Urinary bladder (tissue), 4 donors: Measurements from ENCODE around the gene AP3B1. TPM values are rescaled to one million over a fixed set of nuclear protein-coding genes. Genes with fewer than 3 reads are reported as not detected.

Source experiments
- DNase-seq: peaks from one replicate; pipeline ENCODE4 v3.0.0-alpha.2; 2015; ENCODE audit errors: extremely low spot score
- H3K27ac ChIP-seq: one replicate; pipeline ENCODE4 v1.5.1; 2013; ENCODE audit warnings: low read depth, mild to moderate bottlenecking, moderate library complexity
- H3K36me3 ChIP-seq: one replicate; pipeline ENCODE4 v1.6.1; 2013; ENCODE audit warnings: mild to moderate bottlenecking, moderate library complexity; ENCODE audit not compliant: insufficient read depth
- H3K4me1 ChIP-seq: one replicate; pipeline ENCODE4 v1.6.1; 2013; ENCODE audit warnings: mild to moderate bottlenecking, moderate library complexity; ENCODE audit not compliant: insufficient read depth
- H3K4me3 ChIP-seq: one replicate; pipeline ENCODE4 v1.5.1; 2013; ENCODE audit warnings: low read depth, low read length
- WGBS: extraction: QIAGEN DNeasy Blood & Tissue Kit; methylation state at CpG from one replicate; pipeline ENCODE4 v1.1.7; 2013; 5-methylcytosine and 5-hydroxymethylcytosine counted together
- polyA plus RNA-seq: library from polyadenylated mRNA; stranded (reverse); fragments of 200-250 nt; gene quantifications from one replicate; pipeline ENCODE4 v1.2.3, GENCODE V29; 2013
- total RNA-seq: library from RNA; depleted of rRNA; stranded (reverse); fragments of >200 nt; gene quantifications from one replicate; pipeline ENCODE4 v1.2.3, GENCODE V29; 2014
- donor health status: healthy with polysubstance abuse.
- donor health status: healthy.

AP3B1 gene, protein sequence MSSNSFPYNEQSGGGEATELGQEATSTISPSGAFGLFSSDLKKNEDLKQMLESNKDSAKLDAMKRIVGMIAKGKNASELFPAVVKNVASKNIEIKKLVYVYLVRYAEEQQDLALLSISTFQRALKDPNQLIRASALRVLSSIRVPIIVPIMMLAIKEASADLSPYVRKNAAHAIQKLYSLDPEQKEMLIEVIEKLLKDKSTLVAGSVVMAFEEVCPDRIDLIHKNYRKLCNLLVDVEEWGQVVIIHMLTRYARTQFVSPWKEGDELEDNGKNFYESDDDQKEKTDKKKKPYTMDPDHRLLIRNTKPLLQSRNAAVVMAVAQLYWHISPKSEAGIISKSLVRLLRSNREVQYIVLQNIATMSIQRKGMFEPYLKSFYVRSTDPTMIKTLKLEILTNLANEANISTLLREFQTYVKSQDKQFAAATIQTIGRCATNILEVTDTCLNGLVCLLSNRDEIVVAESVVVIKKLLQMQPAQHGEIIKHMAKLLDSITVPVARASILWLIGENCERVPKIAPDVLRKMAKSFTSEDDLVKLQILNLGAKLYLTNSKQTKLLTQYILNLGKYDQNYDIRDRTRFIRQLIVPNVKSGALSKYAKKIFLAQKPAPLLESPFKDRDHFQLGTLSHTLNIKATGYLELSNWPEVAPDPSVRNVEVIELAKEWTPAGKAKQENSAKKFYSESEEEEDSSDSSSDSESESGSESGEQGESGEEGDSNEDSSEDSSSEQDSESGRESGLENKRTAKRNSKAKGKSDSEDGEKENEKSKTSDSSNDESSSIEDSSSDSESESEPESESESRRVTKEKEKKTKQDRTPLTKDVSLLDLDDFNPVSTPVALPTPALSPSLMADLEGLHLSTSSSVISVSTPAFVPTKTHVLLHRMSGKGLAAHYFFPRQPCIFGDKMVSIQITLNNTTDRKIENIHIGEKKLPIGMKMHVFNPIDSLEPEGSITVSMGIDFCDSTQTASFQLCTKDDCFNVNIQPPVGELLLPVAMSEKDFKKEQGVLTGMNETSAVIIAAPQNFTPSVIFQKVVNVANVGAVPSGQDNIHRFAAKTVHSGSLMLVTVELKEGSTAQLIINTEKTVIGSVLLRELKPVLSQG
- total RNA-seq (96.4 TPM), polyA plus RNA-seq (23.0 TPM)

DNA sequence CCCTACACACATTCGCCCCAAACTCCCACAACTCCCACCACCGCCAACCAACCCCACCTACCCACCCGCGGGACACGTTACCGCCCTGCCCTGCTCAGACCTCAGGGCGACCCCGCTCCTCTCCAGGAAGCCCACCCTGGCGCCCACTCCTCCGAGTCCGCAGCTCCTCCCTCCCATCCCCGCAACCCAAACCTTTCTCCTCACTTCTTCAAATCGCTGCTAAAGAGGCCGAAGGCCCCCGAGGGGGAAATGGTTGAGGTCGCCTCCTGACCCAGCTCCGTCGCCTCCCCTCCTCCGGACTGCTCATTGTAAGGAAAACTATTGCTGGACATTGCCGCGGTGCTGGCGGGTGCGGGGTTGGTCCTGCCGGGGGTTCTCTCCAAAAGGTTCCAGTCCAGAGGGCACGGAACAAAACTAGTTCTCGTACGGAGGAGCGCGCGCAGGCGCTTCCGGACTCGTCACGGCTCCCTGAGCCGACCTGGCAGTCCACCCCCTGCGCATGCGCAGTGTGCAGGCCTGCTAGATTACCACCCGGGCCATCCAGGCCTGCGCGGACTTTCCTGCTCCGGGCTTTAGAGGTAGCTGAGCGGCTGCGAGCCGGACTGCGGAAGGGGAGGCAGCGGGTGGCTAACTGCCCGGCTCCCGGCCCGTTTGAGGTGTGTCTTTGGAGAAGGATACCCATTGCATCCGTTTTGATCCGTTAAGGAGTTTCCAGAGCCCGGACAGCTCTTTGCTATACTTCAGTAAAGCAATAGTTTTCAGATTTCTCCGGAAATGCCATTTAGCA lies at the start of gene AP3B1:
Gene AP3B1 (minus strand): TSS at position 451 of the 787 bp plus-strand sequence. CDS start 119 bp downstream, at position 332.
- Histone ChIP-seq H3K4me3 (peak within 1 kb of the TSS; percentile 76), H3K27ac (peak within 1 kb of the TSS; percentile 87), H3K36me3 (no peaks in the 10 kb centered on the region), H3K4me1 (no peaks in the 10 kb centered on the region)
- under 1% methylated on average over 53 of the region's 53 CpGs for WGBS
- DNase-seq, result peak; percentile 96

DNA sequence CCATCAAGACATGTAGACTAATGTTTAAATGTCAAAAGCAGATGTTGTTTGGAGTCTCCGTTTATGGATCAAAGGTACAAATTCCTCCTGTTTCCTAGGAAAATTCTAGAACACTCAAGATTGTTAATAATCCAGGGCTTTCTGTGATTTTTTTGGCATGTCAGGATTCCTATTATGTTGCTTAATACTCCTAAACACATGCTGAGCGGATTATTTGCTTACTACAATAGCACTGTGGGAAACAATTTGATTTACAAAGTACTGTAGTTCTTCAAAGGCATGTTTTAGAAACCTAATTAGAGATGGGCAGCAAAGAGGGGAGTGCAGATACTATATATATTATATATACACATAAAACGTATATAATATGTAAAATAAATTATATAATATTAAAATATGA lies 46.9 kb upstream of the AP3B1 start:
- no peak for DNase-seq
- no peaks in the 10 kb centered on the region for H3K4me1 ChIP-seq
- WGBS, result 54% methylated on average over 3 of the region's 3 CpGs
- no peak overlapping the region for H3K4me3 ChIP-seq
- no peaks in the 10 kb centered on the region for H3K36me3 ChIP-seq
- no peak overlapping the region for H3K27ac ChIP-seq

DNA sequence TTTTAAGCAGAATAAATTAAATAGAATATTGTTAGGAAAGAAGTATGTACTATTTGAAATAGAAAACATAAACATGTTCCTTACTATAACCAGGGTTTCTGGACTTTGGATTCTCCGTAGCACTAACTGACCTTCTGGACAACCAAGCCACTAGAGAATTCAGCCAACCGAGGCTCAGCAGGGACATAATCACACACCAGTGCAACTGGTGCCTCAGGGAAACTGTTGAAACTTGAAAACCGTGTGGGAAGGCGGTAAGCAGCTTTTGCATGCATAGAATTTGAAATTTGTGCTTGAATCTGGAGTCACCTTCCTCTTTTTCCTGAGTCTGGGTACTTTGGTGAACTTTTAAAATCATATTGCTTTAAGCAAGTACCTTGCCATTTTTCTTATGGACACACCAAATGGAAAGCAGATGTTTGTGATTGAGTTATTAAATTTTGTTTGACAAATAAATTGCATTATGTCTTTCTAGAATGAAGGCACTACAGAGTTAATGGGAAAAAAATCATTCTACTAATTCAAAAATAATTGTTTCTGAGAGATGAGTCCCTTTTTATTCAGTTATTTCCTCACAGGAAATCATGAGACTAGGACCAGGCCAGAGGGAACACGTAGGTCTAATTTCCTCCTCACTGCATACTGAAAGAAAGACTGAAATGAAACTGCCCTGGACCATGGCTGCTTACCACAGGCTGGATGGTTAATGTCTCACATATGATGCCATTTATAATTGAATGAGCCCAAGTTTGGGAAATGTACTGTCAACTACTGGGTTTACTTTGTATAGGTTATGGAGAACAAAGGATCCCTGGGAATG lies 45.3 kb upstream of the AP3B1 start:
- 82% methylated on average over 5 of the region's 5 CpGs for WGBS
- Histone ChIP-seq H3K4me3 (no peak overlapping the region), H3K36me3 (no peaks in the 10 kb centered on the region), H3K4me1 (no peaks in the 10 kb centered on the region), H3K27ac (no peak overlapping the region)
- no peak for DNase-seq

DNA sequence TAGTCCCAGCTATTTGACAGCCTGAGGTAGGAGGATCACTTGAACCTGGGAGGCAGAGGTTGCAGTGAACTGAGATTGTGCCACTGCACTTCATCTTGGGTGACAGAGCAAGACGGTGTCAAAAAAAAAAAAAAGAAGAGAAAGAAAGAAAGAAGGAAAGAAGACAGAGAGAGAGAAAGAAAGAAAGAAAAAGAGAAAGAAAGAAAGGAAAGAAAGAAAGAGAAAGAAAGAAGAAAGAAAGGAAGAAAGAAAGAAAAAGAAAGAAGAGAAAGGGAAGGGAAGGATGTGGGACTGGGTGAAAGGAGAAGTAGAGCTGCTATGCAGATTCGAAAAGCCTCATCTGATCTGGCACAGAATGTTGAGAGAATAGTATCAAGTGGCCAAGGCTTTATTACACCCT lies 42.2 kb upstream of the AP3B1 start:
- H3K36me3 ChIP-seq, result no peaks in the 10 kb centered on the region
- no peak overlapping the region for H3K27ac ChIP-seq
- 97% methylated on average over 2 of the region's 2 CpGs for WGBS
- no peak overlapping the region for H3K4me3 ChIP-seq
- no peak for DNase-seq
- no peaks in the 10 kb centered on the region for H3K4me1 ChIP-seq

DNA sequence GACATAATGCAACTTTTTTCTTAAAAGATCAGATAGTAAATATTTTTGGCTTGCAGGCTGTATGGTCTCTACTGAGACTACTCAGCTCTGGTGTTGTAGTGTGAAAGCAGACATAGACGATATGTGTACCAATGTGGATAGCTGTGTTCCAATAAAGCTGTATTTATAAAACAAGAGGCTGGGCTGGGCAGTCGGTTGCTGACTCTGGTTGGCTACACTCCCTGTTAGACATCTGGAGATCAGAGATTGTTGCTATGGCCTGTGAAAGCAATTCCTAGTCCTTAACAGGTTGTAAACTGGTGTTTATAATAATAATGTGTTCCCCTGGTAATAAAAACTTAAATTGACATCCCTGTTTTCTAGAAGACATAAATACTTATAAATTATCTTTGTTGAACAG lies 41.5 kb upstream of the AP3B1 start:
- WGBS, result 35% methylated on average over 2 of the region's 2 CpGs
- Histone ChIP-seq H3K36me3 (no peaks in the 10 kb centered on the region), H3K4me3 (no peak overlapping the region), H3K4me1 (no peaks in the 10 kb centered on the region), H3K27ac (no peak overlapping the region)
- DNase-seq, result no peak

DNA sequence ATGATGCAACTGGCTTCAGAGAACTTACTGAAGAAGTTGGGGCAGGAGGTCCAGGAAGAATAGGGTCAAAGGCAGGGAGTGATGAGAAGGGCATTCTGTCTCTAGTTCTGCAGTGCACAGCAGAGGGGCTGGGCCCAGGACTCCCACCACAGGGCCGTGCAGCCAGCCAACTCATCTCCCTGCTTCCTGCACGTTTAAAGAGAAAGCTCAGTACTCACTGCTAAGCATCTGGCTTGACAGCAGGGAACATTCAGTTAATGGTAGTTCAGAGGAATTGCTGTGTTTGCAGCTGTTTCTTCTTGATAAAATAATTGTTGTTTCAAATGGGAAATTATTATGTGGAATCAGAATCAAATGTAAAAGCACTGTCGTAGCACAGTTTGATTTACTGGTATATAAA lies 40.3 kb upstream of the AP3B1 start:
- Histone ChIP-seq H3K4me3 (no peak overlapping the region), H3K4me1 (no peaks in the 10 kb centered on the region), H3K36me3 (no peaks in the 10 kb centered on the region), H3K27ac (no peak overlapping the region)
- 44% methylated on average over 3 of the region's 3 CpGs for WGBS
- no peak for DNase-seq

DNA sequence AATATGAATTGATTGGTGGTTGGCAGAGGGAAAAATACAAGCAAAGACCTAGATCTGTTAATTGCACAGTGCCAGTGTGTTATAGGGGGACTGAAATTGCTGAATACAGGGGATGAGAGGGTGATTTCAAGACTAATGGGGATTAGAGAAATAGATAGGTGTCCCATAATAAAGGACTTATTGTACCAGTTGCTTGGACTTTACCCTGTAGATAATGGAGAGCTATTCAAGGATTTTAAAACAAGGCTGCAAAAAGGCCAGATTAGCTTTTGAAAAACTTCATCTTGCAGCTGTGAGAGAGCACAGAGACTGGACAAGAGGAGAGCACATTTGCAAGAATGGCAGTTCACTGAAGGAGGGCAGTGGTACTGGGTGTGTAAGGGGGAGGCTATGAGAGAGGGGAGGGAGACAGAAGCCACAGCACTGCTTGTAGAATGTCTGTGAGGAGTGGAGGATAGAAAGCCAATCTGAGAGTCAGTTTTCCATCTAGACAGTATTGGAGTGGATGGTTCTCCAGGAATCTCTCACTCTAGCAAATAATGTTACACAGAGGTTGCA lies 37.1 kb upstream of the AP3B1 start:
- Histone ChIP-seq H3K4me3 (no peak overlapping the region), H3K27ac (no peak overlapping the region), H3K4me1 (no peaks in the 10 kb centered on the region), H3K36me3 (no peaks in the 10 kb centered on the region)
- no peak for DNase-seq

DNA sequence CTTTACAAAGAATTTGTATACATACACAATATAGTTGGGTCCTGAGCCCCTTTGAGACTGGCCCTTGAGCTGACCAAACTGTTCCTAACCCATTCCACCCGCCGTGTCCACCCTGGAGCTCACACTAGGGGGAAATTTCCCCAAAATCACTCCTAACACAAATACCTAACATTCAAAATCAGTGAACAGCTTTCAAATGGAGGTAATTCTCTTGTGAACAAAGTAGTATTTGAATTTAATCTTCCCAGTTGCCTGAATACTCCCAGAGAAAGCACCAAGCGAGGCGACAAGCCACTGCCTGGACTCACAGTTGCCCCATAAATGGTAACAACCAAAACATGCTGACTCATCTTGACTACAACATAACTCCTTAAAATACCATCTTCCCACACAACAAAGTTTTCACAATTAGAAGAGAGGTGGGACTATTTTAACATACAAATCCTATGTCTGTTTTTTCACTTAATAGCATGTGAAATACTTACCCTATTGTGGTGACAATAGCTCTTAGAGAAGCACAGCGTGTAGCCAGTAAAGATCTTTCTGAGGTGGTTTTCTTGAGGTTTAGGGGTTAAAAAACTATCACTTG lies 34.2 kb upstream of the AP3B1 start:
- no peak for DNase-seq
- Histone ChIP-seq H3K4me3 (no peak overlapping the region), H3K36me3 (no peaks in the 10 kb centered on the region), H3K27ac (no peak overlapping the region), H3K4me1 (no peaks in the 10 kb centered on the region)
- WGBS, result 90% methylated on average over 5 of the region's 5 CpGs

DNA sequence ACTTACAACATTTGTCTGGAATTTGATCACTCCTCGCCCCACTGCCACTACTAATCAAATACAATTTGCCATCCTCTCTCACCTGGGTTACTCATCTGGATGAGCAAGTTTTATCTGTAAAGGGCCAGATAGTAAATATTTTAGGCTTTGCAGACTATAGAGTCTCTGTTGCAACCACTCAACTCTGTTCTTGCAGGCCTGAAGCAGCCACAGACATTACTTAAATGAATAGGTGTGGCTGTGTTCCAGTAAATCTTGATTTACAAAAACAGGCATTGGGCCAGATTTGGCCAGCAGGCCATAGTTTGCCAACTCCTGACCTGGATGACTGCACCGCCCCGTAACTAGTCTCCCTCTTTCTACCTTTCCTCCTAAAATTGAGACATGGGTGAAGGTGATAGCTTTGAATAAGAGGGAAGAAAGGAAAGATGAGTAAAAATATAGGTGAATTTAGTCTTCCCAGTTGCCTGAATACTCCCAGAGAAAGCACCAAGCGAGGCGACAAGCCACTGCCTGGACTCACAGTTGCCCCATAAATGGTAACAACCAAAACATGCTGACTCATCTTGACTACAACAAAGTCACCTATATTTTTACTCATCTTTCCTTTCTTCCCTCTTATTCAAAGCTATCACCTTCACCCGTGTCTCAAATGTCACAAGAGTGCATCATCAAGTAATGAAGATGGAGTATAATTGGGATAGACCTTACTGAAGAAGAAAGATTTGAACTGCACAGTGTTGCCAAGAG lies 33.4 kb upstream of the AP3B1 start:
- H3K27ac ChIP-seq, result no peak overlapping the region
- H3K36me3 ChIP-seq, result no peaks in the 10 kb centered on the region
- no peak overlapping the region for H3K4me3 ChIP-seq
- H3K4me1 ChIP-seq, result no peaks in the 10 kb centered on the region
- no peak for DNase-seq
- 82% methylated on average over 6 of the region's 6 CpGs for WGBS

DNA sequence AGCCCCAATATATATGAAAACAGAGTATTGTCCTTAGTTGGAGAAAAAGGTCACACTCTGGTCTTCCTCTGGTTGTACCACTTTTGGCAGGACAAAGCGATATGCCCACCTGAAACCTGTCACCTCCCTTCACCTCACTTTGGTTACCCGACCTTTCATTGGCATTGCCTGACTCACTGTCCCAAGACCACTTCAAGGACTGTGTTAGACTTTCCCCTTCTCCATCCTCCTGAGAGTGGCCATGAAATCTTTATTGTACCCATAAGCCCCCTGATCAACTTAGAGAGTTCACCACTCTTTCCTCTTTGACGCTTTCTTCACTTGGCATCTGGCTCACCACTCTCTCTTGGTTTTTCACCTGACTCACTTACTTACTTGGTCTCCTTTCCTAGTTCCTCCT lies 32.4 kb upstream of the AP3B1 start:
- H3K27ac ChIP-seq, result no peak overlapping the region
- no peaks in the 10 kb centered on the region for H3K4me1 ChIP-seq
- no peak for DNase-seq
- H3K4me3 ChIP-seq, result no peak overlapping the region
- 93% methylated on average over 3 of the region's 3 CpGs for WGBS
- no peaks in the 10 kb centered on the region for H3K36me3 ChIP-seq

DNA sequence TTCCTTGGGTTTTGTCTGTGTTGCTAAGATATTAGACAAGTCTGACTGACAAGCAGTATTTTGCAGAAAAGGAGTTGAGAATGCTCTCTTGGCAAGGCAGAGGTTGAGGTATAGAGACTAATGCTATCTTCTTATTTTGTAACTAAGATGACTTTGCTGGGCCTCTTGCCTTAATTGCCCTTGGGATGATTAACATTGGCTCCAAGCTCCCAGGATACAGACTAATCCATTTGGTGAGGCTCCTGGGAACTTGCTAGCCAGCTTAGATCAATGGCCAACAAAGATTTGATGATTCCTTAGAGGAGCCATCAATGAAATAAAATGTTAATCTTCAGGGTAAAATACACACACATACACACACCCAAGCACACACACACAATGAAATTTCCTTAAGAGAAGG lies 28.7 kb upstream of the AP3B1 start:
- no peak overlapping the region for H3K4me3 ChIP-seq
- no peaks in the 10 kb centered on the region for H3K4me1 ChIP-seq
- no peaks in the 10 kb centered on the region for H3K36me3 ChIP-seq
- no peak overlapping the region for H3K27ac ChIP-seq
- DNase-seq, result no peak

DNA sequence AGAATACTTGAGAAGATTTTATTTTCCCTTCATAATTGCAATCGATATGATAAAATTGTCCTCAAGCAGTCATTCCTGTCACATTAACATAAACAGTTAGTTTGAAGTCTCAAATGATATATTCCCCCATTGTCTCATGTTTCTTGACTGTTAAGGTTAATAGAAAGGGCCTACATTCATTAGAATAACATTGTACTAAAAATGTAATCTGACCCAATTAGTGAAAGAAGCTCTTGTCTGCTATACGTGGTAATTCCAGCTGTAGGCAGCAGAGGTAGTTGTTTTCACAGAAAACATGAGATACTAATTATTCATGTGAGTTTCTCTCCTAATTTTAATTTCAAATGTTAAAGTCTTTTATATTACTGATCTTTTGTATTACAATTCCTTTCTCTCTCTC lies 25.9 kb upstream of the AP3B1 start:
- WGBS, result 47% methylated on average over 2 of the region's 2 CpGs
- no peak for DNase-seq
- H3K36me3 ChIP-seq, result no peaks in the 10 kb centered on the region

More for the DNA sequence above, 25.9 kb upstream of the AP3B1 start:
- Histone ChIP-seq H3K27ac (no peak overlapping the region), H3K4me1 (no peaks in the 10 kb centered on the region), H3K4me3 (no peak overlapping the region)
